Natural killer cell treated with Interleukin-12 subunit alpha and Interleukin-12 subunit beta and Interleukin-15 and Interleukin-18, amount 100 ng/mL, for 72 hours (primary cell): Measurements from ENCODE around the gene SETD7. TPM values are rescaled to one million over a fixed set of nuclear protein-coding genes. Genes with fewer than 3 reads are reported as not detected.
A peak's percentile ranks its signal among the peaks of the same experiment; 100 is the strongest.

Experiments used
- ATAC-seq, 2 donors: fragments of 150-1000 bp; cut with Tn5 transposase in 1 of 2; sonication (Bioruptor Pico), chemical (Tn5 transposase) in 1 of 2; 2 replicates each; pipeline ENCODE4 v1.10.0; 2021
- DNase-seq: peaks from one replicate; pipeline ENCODE4 v3.0.0; 2022; ENCODE audit warnings: low spot score
- H3K27ac Mint-ChIP-seq, 2 donors: 1 replicate in 1 of 2; 2 replicates in 1 of 2; pipeline ENCODE4 v1.8.0; 2022; ENCODE audit warnings: mixed read lengths in 2 of 2, mild to moderate bottlenecking in 1 of 2, moderate library complexity in 1 of 2
- H3K27me3 Mint-ChIP-seq, 2 donors: 1 replicate in 1 of 2; 2 replicates in 1 of 2; pipeline ENCODE4 v1.8.0; 2022; ENCODE audit warnings: mixed read lengths in 2 of 2
- H3K36me3 Mint-ChIP-seq: one replicate; pipeline ENCODE4 v1.8.0; 2022; ENCODE audit warnings: mixed read lengths
- H3K4me1 Mint-ChIP-seq, 2 donors: 1 replicate in 1 of 2; 2 replicates in 1 of 2; pipeline ENCODE4 v1.8.0; 2022; ENCODE audit warnings: low read depth in 2 of 2, mixed read lengths in 2 of 2, mild to moderate bottlenecking in 1 of 2
- H3K4me3 Mint-ChIP-seq: one replicate; pipeline ENCODE4 v1.8.0; 2022; ENCODE audit warnings: mixed read lengths
- H3K9me3 Mint-ChIP-seq: 2 replicates; pipeline ENCODE4 v1.8.0; 2022; ENCODE audit warnings: mixed read lengths
- total RNA-seq, 2 donors: library from RNA; stranded (reverse); gene quantifications; one replicate each; pipeline ENCODE4 v1.2.3, GENCODE V29; 2022

SETD7 gene
- total RNA-seq, 2 donors from 2014 or later: 5.7 to 10.1 TPM

DNA sequence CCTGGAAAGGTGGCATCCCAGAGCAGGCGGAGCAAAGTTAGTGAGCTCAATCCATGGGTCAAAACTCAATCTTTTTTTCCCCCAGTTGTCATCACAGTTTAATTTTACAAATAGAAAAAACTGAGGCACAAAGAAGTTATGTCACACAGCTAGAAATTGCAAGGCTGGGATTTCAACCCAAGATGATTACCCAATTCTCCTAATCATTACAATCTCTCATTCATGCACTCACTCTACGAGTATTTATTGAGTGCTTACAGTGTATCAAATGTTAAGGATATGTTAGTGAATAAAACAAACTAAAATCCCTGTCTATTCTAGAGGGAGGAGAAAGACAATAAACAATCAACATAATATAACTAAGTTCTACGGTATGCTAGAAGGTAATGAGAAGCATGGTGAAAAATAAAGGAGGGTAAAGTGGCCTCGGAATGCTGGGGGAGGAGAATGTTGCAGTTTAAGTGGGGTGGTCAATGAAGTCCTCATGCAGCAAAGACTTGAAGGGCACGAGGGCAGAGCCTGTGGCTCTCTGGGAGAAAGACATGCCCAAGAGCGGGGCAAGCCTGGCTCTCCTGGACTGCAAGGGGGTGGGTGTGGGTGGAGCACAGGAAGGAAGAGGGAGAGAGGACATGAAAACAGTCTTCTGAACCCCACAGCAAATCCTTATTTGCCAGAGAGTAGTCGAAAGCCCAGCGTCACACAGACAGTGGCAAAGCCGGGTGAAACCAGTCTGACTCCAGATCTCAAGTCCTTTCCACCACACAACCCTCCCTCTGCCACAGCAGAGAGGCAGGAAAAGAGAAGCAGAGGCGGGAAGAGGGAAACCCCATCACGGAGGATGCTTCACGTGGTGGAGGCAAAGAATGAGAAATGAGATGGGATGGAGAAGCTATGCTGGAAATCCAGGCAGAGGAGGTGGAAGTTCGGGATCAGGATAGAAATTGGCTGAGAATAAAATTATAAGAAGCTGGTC, 53.8 kb downstream of the SETD7 start:
- Mint-ChIP-seq H3K9me3 (no peaks in the 10 kb centered on the region), H3K4me1 (peaks cover 6 to 10% of the 10 kb centered on the region in 2 donors), H3K27ac (peak overlapping the region in 1 of 2 donors; percentile 5), H3K27me3 (peaks cover 8 to 10% of the 10 kb centered on the region in 2 donors), H3K36me3 (no peaks in the 10 kb centered on the region), H3K4me3 (no peak overlapping the region)
- no peak for ATAC-seq
- DNase-seq: no peak

DNA sequence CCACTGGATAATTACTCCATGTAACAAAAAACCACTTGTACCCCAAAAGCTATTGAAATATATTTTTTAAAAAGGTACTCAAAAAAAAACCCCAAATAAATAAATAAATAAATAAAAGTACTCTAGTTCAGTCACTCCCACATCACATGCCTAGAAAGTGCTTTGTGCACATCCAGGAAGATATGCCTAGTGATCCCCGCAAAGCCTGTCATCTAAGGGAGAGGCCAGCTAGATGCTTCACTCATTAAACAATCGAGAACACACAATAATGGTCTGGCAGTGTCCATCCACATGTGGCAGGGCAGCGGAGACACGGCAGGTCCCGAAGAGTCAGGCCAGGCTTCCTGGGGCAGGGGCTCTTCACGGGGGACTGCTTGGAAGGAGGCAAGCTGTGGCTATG, 54.5 kb downstream of the SETD7 start:
- ATAC-seq: no peak
- peaks cover 6 to 10% of the 10 kb centered on the region in 2 donors for H3K4me1 Mint-ChIP-seq

DNA sequence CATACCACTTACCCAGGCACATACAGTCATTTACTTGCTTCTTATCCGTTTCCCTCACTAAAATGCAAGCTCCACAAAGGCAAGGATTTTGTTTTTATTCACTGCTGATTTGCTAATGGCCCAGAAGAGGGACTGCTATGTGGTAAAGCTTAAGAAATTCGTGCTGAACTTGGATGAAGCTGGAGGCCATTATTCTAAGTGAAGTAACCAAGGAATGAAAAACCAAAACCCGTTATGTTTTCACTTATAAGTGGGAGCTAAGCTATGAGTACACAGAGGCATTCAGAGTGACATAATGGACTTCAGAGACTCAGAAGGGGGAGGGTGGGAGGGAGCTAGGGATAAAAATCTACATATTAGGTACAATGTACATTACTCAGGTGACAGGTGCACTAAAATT, 54.9 kb downstream of the SETD7 start:
- DNase-seq (no peak), ATAC-seq (no peak)
- no peak overlapping the region for H3K4me3 Mint-ChIP-seq
- H3K9me3 Mint-ChIP-seq: no peaks in the 10 kb centered on the region
- no peak overlapping the region for H3K27ac Mint-ChIP-seq
- H3K36me3 Mint-ChIP-seq: no peaks in the 10 kb centered on the region
- peaks cover 8 to 10% of the 10 kb centered on the region in 2 donors for H3K27me3 Mint-ChIP-seq
- peaks cover 6 to 10% of the 10 kb centered on the region in 2 donors for H3K4me1 Mint-ChIP-seq

More for the DNA sequence above, 54.5 kb downstream of the SETD7 start:
- Mint-ChIP-seq H3K27ac (peak overlapping the region in 1 of 2 donors; percentile 5), H3K27me3 (peaks cover 8 to 10% of the 10 kb centered on the region in 2 donors), H3K9me3 (no peaks in the 10 kb centered on the region), H3K4me3 (no peak overlapping the region), H3K36me3 (no peaks in the 10 kb centered on the region)
- no peak for DNase-seq

DNA sequence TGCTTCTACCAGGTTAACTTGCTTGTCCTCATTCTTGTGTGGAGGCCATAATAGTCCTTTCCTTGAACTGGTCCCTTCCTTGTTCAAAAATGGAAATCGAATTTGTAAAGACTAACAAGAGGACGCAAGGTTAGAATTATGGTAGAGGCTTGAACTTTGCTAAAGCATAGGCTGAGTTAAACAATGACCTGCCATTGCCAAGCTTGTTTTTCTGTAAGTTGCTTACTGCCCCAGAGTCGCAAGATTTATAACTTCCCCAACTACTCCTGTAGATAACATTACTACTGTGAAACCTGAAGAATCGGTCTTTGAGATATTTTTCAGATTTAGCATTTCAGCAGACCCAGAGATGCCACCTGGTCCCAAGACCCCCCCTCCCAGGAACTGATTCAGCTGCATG, 56.8 kb downstream of the SETD7 start:
- H3K4me3 Mint-ChIP-seq: no peak overlapping the region
- no peak overlapping the region for H3K27ac Mint-ChIP-seq
- no peaks in the 10 kb centered on the region for H3K9me3 Mint-ChIP-seq
- DNase-seq (no peak), ATAC-seq (no peak)
- H3K36me3 Mint-ChIP-seq: no peaks in the 10 kb centered on the region
- H3K27me3 Mint-ChIP-seq: peaks cover 8 to 10% of the 10 kb centered on the region in 2 donors
- peaks cover 6 to 10% of the 10 kb centered on the region in 2 donors for H3K4me1 Mint-ChIP-seq

DNA sequence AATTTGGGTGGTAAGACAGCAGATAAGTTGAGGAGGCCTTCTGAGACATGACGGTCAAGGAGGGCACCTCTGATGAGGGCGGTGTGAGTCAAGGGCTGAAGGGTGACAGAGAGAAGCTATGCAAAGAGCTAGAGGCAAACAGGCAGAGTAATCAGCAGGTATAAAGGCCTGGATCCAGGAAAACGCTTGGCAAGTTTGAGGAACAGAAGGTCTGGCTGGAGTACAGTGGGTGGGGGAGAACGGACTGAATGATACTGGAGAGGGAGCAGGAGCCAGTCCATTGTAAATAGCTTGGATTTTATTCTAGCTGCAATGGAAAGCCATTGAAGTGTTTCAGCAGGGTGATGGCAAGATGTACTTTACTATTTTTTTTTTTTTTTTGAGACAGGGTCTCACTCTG, 62.8 kb downstream of the SETD7 start:
- Mint-ChIP-seq H3K27me3 (peaks cover 5 to 11% of the 10 kb centered on the region in 2 donors), H3K4me3 (no peak overlapping the region), H3K36me3 (no peaks in the 10 kb centered on the region), H3K9me3 (no peaks in the 10 kb centered on the region), H3K4me1 (peaks cover 2 to 5% of the 10 kb centered on the region in 2 donors), H3K27ac (no peak overlapping the region)
- ATAC-seq (no peak), DNase-seq (no peak)

DNA sequence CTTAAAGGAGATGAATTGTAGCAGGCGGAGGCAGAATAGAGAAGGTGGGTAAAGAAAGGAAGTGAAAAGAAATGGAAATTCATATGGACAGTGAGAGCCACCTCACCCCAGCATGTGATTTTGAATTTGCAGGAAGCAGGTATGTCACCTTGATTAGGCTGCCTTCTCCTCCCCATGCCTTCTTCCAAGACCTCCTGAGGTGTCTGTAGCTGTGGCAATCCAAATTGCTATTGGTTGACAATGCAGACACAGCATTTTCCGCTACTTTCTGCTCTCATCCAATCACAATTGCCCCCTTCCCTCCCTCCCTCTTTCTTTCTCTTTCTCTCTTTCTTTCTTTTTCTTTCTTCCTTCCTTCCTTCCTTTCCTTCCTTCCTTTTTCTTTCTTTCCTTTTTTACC, 63.6 kb downstream of the SETD7 start:
- Mint-ChIP-seq H3K4me3 (no peak overlapping the region), H3K4me1 (no peaks in the 10 kb centered on the region), H3K27me3 (peaks cover 5 to 11% of the 10 kb centered on the region in 2 donors), H3K36me3 (no peaks in the 10 kb centered on the region), H3K27ac (no peak overlapping the region), H3K9me3 (no peaks in the 10 kb centered on the region)
- ATAC-seq (no peak), DNase-seq (no peak)

DNA sequence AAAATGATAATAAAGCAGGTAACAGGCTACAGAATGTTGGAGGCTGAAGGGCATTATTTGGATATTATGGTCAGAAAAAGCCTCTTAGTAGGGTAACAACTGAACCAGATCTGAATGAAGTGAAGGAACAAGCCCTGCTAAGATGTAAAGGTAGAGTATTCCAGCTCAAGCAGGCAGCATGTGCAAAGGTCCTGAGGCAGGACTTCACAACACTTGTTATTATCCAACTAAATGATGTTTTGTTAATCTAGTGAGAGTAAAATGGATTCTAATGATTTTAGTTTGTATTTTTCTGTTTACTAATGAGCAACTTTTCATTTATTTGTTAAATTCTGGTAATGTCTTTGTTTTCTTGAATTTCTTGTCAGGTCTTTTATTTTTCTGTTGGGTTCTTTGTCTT, 66.4 kb downstream of the SETD7 start:
- H3K4me3 Mint-ChIP-seq: no peak overlapping the region
- no peak for DNase-seq
- peaks cover 8 to 11% of the 10 kb centered on the region in 2 donors for H3K27me3 Mint-ChIP-seq
- no peaks in the 10 kb centered on the region for H3K36me3 Mint-ChIP-seq
- H3K9me3 Mint-ChIP-seq: no peaks in the 10 kb centered on the region
- H3K27ac Mint-ChIP-seq: no peak overlapping the region
- ATAC-seq: no peak
- H3K4me1 Mint-ChIP-seq: no peaks in the 10 kb centered on the region

DNA sequence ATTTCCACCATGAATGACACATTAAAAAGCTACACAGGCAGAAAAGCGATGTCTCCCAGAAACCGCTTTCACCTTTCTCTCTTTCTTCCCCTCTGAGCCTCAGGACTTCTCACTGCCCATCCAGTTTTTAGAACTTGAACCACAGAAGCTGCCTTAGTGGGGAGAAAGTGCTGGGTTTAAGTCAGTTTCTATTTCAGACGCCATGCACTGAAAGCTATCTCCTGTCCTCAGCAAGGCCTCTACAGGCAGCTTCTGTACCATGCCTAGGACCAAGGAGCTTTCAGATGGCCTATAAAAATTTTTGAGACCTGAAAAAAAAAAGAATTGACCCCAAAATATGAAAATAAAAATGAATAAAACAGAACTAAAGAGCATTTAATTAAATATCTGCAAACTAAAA, 67.6 kb downstream of the SETD7 start:
- H3K36me3 Mint-ChIP-seq: no peaks in the 10 kb centered on the region
- no peaks in the 10 kb centered on the region for H3K4me1 Mint-ChIP-seq
- no peaks in the 10 kb centered on the region for H3K9me3 Mint-ChIP-seq
- H3K4me3 Mint-ChIP-seq: no peak overlapping the region
- peaks cover 8 to 11% of the 10 kb centered on the region in 2 donors for H3K27me3 Mint-ChIP-seq
- no peak overlapping the region for H3K27ac Mint-ChIP-seq
- DNase-seq (no peak), ATAC-seq (no peak)

DNA sequence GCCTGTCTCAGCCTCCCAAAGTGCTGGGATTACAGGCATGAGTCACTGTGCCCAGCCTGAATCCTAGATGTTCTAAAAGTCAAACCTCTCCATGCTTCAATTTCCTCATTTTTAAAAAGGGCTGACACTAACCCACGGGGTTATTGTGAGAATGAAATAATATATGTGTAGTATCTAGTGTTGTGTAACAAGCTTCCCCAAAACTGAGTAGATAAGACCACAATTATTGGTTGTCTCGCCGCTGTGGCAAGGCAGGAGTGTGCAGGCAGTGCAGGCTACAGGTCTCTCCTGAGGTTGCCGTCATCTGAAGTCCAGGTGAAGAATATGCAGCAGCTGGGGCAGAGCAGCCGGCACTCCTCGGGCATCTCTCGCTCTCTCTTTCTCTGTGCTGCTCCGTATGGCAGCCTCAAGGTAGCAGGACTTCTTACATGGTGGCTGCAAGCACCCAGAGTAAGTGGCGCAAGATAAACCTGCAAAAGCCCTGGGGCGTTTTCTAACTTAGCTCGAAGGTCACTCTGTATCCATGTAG, 71.2 kb downstream of the SETD7 start:
- no peaks in the 10 kb centered on the region for H3K36me3 Mint-ChIP-seq

DNA sequence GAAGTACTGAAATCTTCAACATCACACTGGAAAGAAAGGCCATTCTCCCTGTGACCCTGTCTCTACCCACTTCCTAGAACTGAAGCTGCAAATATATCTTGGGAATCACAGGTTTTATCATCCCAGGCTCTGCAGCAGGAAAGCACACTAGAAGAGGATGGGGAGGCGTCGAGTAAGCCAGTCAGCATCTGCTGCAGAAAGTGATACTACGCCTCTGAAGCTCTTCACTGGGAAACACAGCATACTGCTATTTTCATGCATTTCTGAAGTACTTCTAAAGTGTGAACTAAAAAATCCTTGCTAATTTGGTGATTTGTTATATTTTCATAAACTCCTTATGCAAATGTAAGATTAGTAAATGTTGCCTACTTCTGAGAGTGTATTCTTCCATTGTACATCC, 73.0 kb downstream of the SETD7 start:
- Mint-ChIP-seq H3K9me3 (no peaks in the 10 kb centered on the region), H3K36me3 (no peaks in the 10 kb centered on the region), H3K27ac (no peak overlapping the region), H3K4me1 (no peaks in the 10 kb centered on the region), H3K27me3 (peaks cover 0 to 3% of the 10 kb centered on the region in 2 donors), H3K4me3 (no peak overlapping the region)
- no peak for DNase-seq
- ATAC-seq: no peak

More for the DNA sequence above, 71.2 kb downstream of the SETD7 start:
- peaks cover 0 to 3% of the 10 kb centered on the region in 2 donors for H3K27me3 Mint-ChIP-seq
- H3K9me3 Mint-ChIP-seq: no peaks in the 10 kb centered on the region
- ATAC-seq (peak in 1 of 2 donors; percentile 32), DNase-seq (no peak)
- no peak overlapping the region for H3K4me3 Mint-ChIP-seq
- peak overlapping the region in 1 of 2 donors; percentile 59 for H3K27ac Mint-ChIP-seq
- no peaks in the 10 kb centered on the region for H3K4me1 Mint-ChIP-seq

DNA sequence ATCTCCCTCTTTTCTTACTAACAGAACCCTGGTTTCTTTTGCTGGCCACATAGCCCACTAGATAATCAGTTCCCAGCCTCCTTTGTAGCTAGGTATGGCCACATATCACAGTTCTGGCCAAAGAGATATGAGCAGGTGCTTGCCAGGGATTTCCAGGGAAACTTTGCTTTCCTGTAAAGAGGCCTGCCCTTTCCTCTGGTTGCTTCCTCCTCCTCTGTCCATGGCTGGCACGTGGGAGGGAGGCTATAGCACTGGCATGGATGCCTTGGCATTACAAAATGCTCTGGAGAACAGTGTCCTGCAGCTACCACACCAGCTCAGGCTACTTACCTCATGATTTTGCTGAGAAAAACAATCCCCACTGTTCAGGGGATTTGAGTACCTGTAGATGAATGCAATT, 74.6 kb downstream of the SETD7 start:
- no peak overlapping the region for H3K4me3 Mint-ChIP-seq
- DNase-seq: no peak
- no peaks in the 10 kb centered on the region for H3K9me3 Mint-ChIP-seq
- H3K27ac Mint-ChIP-seq: no peak overlapping the region
- peaks cover 0 to 3% of the 10 kb centered on the region in 2 donors for H3K27me3 Mint-ChIP-seq
- no peak for ATAC-seq
- H3K4me1 Mint-ChIP-seq: no peaks in the 10 kb centered on the region
- H3K36me3 Mint-ChIP-seq: no peaks in the 10 kb centered on the region

DNA sequence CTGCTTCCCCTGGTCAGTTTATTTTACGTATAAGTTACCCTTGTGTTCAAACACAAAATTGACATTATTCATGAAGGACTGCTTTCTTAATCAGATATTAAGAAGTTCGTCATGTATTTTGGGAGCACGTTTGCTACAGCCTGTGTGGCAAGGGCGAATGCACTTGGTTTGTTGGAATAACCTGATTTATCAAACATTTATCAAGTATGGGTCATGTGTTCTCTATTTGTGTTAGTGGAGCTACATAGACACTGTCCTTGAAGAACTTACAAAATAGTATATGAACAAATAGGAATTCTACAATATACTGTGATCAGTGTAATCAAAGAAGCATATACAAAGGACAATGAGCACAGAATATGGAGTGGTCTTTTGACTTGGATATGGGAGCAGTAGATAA, 79.7 kb downstream of the SETD7 start:
- no peaks in the 10 kb centered on the region for H3K27me3 Mint-ChIP-seq
- H3K4me1 Mint-ChIP-seq: peaks cover 6% of the 10 kb centered on the region in 2 donors
- H3K9me3 Mint-ChIP-seq: no peaks in the 10 kb centered on the region
- no peak overlapping the region for H3K4me3 Mint-ChIP-seq
- no peak for DNase-seq
- peak overlapping the region in 1 of 2 donors; percentile 7 for H3K27ac Mint-ChIP-seq
- ATAC-seq: no peak
- H3K36me3 Mint-ChIP-seq: peaks cover 12% of the 10 kb centered on the region

DNA sequence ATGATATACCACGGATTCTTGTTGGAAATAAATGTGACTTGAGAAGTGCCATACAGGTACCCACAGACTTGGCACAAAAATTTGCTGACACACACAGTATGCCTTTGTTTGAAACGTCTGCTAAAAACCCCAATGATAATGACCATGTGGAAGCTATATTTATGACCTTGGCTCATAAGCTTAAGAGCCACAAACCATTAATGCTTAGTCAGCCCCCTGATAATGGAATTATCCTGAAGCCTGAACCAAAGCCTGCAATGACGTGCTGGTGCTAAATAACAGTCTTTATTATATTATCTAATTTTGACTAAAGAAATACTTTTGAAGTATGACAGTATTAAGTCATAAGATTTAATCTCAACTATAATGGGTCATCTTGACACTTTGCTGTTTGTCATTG, 83.2 kb downstream of the SETD7 start:
- peaks cover 19 to 29% of the 10 kb centered on the region in 2 donors for H3K4me1 Mint-ChIP-seq
- H3K36me3 Mint-ChIP-seq: peaks cover 28% of the 10 kb centered on the region
- H3K27me3 Mint-ChIP-seq: no peaks in the 10 kb centered on the region
- no peak overlapping the region for H3K27ac Mint-ChIP-seq
- ATAC-seq (no peak), DNase-seq (no peak)
- peaks cover 4% of the 10 kb centered on the region for H3K9me3 Mint-ChIP-seq
- H3K4me3 Mint-ChIP-seq: no peak overlapping the region

DNA sequence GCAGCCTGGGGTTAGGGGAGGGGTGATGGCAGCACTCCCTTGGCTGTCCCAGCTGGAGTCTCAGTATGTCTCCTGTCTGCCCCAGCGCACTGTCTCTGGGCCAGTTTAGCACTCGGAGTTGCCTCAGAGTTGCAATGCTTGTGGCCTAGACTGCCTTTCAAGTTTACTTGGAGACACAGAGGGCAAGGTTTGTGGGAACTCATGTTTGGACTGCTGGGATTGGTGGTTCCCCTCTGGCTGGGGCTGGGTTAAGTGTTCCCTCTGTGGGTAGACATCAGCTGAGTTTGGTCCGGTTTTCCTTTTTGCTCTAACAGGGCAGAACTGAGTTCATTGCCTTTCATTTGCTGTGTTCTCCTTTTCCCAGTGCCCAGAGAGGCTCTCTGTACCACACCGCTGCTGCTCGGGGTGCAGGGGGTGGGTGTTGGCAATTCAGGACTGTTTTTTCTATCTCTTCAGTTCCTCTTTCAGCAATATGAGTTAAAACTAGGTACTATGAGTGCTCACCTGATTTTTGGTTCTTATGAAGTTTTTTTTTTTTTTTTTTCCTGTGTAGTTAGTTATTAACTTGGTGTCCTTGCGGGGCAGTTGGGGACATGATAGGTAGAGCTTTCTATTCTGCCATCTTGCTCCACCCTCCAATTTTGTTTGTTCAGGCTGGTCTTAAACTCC, 84.9 kb downstream of the SETD7 start:
- DNase-seq (no peak), ATAC-seq (no peak)
- no peak overlapping the region for H3K4me3 Mint-ChIP-seq
- peaks cover 28% of the 10 kb centered on the region for H3K36me3 Mint-ChIP-seq
- peaks cover 4% of the 10 kb centered on the region for H3K9me3 Mint-ChIP-seq
- peaks cover 20 to 29% of the 10 kb centered on the region in 2 donors for H3K4me1 Mint-ChIP-seq
- H3K27me3 Mint-ChIP-seq: no peaks in the 10 kb centered on the region
- no peak overlapping the region for H3K27ac Mint-ChIP-seq
